ES-I3 (cell line): ENCODE results near the gene ARPC5L.

Experiments
- H3K36me3 ChIP-seq: 2 replicates; pipeline ENCODE4 v1.6.1; 2013; ENCODE audit warnings: mild to moderate bottlenecking, low read length, control low read depth, moderate library complexity; ENCODE audit not compliant: insufficient read depth
- H3K4me1 ChIP-seq: 2 replicates; pipeline ENCODE4 v1.6.1; 2013; ENCODE audit warnings: mild to moderate bottlenecking, control low read depth, low read length; ENCODE audit not compliant: insufficient read depth
- H3K9ac ChIP-seq: 2 replicates; pipeline ENCODE4 v1.6.1; 2013; ENCODE audit warnings: low read depth, mild to moderate bottlenecking, low read length, moderate library complexity
- H3K9me3 ChIP-seq: 2 replicates; pipeline ENCODE4 v1.6.1; 2013; ENCODE audit warnings: mild to moderate bottlenecking, low read length, moderate library complexity; ENCODE audit not compliant: control insufficient read depth, insufficient read depth

The ARPC5L gene

DNA sequence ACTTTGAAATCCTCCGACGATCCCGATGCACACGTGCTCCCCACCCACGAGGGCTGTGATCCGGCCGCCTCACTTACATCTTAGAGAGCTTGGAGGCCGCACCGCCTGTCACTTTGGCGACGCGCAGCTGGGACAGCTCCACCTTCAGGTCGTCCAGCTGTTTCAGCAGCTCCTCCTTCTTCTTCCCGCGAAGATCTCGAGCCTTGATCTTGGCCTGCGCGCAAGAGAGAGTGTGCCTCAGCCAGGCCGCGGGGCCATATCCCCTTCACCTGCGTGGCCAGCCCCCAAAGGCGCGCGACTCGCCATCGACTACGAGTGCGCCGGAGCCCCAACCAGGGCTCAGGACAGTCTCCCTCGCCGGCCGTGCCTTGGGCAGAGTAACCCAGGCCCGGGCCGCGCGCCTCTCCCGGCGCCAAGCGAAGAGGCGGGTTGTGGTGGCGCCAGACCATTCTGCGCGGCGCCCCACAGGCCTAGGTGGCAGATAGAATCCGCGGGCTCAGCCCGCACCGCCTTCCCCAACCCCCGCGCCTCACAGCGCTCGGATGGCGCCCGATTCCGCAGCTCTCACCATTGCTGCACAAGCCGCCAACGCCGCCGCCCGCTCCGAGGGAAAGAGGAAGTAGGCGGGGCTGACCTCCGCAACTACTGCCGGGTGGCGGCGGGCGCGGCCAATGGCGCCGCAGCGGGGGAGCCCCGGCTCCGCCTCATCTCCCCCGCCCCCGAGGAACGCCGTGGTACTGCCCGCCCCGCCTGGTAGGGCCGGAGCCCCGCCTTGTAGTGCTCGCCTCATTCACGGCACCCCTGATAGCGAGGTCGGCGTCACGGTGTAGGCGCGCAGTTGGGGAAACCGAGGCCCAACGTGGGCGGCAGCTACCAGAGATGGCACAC lies at the start of gene ARPC5L, which contains the start of gene RPL35:
Gene ARPC5L (plus strand): TSS at position 789 of the 888 bp plus-strand sequence. CDS start 7,161 bp downstream, outside the sequence.
Gene RPL35 (minus strand): TSS at position 616 of the 888 bp plus-strand sequence. CDS start 45 bp downstream, at position 571.
- peaks cover 5% of the 10 kb centered on the region for H3K4me1 ChIP-seq
- peak within 1 kb of the TSS; percentile 85 for H3K9ac ChIP-seq
- H3K36me3 ChIP-seq = peaks cover 32% of the 10 kb centered on the region
- H3K9me3 ChIP-seq = no peaks in the 10 kb centered on the region

DNA sequence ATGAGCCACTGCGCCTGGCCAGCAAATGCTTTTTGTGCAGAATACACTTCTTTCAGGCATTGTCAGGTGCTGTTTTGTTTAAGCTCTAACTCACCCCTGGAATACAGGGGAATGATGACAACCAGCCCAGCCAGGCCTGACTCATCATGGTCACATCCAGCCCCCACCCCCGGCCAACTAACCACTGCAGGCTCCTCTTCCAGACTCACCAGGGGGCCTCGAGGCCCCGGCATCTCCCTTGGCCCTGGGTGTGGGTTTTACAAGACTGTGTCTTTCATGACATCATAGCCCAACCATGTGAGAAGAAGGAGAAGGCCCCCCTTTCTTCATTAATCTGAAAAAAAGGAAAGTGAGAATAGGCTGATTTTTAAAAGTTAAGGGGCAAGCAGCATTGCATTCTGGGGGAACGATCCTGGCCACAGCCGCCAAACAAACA lies 49.5 kb upstream of the ARPC5L start:
- H3K9me3 ChIP-seq = no peaks in the 10 kb centered on the region
- no peak overlapping the region for H3K9ac ChIP-seq
- H3K36me3 ChIP-seq = no peaks in the 10 kb centered on the region
- H3K4me1 ChIP-seq = peaks cover 36% of the 10 kb centered on the region; the same call in 1 of the 2 replicates

DNA sequence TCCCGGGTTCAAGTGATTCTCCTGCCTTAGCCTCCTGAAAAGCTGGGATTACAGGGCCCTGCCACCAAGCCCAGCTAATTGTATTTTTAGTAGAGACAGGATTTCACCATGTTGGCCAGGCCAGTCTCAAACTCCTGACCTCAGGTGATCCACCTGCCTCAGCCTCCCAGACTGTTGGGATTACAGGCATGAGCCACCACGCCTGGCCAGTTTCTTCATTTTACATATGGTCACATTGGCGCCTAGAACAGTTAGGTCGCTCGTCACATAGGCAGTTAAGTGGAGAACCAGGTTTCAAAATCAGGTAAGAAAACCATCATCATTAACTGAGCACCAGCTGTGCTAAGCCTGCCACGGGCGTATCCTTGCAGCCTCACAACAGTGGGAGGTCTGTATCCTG lies 48.9 kb upstream of the ARPC5L start:
- no peaks in the 10 kb centered on the region for H3K36me3 ChIP-seq
- H3K4me1 ChIP-seq = peaks cover 36% of the 10 kb centered on the region; the same call in 1 of the 2 replicates
- no peaks in the 10 kb centered on the region for H3K9me3 ChIP-seq
- no peak overlapping the region for H3K9ac ChIP-seq

DNA sequence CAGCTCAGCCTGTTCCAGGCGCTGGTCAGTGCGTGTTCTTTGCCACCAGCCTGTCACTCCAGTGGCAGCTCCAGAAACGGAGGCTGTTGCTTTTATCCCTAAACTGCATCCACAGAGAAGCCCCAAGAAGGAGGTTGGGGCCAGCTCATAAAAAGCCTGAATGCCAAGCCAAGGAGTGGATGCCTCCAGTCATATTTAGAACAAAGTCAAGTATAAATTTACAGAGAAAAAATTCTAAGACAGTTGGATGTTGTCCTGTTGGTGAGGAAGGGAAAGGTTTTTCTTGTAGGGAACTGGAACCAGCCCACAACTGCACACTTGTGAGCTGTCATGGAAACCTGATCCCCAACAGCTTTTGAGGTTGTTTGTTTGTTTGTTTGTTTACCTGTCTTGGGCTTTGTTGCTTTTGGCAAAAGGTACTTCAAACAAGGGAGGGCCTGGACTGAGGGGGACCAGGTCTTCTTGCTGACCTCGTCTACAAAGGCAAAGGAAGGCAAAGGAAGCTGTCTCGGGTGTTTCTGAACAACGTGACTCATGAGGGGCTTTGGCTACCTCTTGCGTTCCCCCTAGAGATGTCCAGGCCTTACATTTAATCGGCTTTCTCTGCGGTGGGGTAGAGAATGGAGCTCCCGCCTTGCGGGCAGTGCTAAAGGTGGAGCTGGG lies 48.3 kb upstream of the ARPC5L start:
- Histone ChIP-seq H3K9me3 (no peaks in the 10 kb centered on the region), H3K4me1 (peaks cover 35% of the 10 kb centered on the region; the same call in 1 of the 2 replicates), H3K36me3 (no peaks in the 10 kb centered on the region), H3K9ac (no peak overlapping the region)

DNA sequence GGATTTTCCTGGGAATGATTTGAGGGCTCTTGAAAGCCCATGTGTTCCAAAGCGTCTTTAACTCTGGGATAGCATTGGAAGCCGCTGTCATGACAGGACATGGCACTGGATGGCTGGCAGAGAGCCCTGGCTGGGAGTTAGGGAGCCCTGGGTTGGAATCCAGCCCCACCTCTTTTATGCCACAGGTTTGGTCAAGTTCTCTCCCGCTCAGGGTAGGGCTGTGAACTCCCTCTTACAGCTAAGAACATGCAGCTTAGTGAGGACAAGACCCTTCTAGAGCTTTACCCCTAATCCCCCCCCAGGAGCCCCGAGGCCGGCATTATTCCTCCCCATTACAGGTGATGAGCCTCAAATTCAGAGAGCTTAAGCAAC lies 47.8 kb upstream of the ARPC5L start:
- Histone ChIP-seq H3K4me1 (peaks cover 37% of the 10 kb centered on the region; the same call in 1 of the 2 replicates), H3K36me3 (no peaks in the 10 kb centered on the region), H3K9me3 (no peaks in the 10 kb centered on the region), H3K9ac (no peak overlapping the region)

DNA sequence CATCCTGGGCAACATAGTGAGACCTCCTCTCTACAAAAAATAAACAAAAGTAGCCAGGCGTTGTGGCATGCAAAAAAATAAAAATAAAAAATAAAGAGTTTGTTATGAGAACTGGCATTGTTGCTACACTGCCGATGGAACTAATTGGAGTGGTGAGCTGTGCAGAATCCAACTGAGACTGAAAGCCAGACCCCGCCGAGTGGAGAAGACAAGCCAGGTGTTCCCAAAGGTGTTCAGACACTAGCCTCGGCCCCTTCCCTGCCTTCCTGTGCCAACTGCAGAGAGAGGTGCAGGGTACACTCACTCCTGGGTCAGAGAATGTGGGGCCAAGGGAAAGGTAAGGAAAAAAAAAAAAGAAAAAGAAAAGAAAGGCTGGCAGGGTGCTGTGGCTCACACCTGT lies 46.3 kb upstream of the ARPC5L start:
- no peak overlapping the region for H3K9ac ChIP-seq
- peaks cover 35% of the 10 kb centered on the region; the same call in 1 of the 2 replicates for H3K4me1 ChIP-seq
- no peaks in the 10 kb centered on the region for H3K36me3 ChIP-seq
- H3K9me3 ChIP-seq = no peaks in the 10 kb centered on the region

DNA sequence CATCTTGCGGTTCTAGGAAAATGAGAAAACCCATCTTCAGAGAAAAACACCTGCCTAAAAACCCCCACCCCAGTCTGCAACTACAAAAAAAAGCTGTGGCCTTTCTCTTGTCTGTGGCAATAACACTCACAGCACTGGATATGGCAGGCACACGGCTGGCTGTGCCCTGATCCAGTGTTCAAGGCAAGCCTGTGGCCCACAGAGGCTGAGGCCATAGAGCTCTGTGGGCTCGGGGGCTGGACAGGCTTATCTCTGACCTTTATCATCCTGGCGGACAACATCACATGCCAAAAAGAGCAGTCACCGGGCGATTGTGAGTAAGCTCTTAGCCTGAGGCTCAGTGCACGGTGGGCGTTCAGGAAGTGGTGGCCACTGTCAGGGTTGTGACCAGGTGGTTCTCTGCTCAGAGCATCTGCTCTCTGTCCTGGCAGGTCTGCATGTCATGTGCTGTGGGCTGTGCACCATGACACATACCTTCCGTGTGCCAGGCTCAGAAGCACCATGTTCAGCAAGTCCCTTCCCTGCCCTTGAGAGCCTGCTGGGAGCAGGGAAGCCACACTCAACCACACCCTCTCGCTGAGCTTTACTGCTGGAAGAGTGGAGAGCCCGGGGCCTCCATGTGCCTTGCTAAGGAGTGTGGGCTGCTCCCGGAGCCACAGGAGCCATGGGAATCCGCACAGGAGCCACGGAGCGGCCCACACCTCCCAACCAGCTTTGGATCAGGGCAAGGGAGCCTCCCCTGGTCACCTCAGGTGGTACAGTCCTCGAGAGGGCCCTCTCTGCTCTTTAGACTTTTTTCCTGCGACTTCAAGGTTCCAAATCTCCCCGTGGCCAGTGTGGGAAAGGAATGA lies 43.3 kb upstream of the ARPC5L start:
- Histone ChIP-seq H3K9ac (no peak overlapping the region), H3K36me3 (no peaks in the 10 kb centered on the region), H3K4me1 (peaks cover 12% of the 10 kb centered on the region; the same call in 1 of the 2 replicates), H3K9me3 (no peaks in the 10 kb centered on the region)

DNA sequence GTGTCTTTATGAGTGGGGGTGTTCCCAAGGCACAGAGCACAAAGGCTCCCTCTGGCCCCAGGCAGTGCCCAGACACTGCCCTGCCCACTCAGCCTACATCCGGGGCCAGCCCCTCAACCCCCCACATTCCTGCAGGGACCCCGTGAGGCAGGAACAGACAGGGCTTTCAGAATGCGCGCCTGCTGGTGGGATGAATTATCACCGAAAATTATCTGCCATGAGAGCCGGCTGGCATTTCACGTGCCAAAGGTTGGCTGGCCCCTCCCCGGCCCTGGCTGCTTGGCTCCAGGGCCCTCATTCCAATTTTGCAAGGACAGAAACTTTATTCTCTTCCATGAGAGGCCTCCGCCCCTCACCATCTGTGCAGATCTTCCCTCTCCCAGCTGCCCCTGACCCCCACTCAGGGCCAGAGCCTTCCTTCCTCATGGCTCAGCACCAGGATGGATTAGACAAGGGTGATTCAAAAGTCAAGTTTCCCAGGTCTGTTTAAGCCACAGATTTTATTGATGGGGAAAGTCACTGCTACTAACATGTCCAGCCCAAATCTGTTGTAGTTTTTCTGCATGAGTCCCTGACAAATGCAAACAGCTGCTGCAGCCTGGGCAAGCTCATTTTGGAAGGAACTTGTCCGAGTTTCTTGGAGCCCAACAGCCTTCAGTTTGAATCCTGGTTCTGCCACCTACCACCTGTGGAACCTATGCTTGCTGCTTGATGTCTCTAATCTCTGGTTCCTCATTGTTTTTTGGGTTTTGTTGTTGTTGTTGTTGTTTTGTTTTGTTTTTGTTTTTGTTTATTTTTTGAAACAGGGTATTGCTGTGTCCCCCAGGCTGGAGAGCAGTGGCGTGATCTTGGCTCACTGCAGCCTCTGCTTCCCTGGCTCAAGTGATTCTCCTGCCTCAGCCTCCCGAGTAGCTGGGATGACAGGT lies 41.0 kb upstream of the ARPC5L start:
- H3K9me3 ChIP-seq = no peaks in the 10 kb centered on the region
- no peaks in the 10 kb centered on the region for H3K36me3 ChIP-seq
- no peak overlapping the region for H3K9ac ChIP-seq
- H3K4me1 ChIP-seq = peaks cover 6% of the 10 kb centered on the region; the same call in 1 of the 2 replicates

DNA sequence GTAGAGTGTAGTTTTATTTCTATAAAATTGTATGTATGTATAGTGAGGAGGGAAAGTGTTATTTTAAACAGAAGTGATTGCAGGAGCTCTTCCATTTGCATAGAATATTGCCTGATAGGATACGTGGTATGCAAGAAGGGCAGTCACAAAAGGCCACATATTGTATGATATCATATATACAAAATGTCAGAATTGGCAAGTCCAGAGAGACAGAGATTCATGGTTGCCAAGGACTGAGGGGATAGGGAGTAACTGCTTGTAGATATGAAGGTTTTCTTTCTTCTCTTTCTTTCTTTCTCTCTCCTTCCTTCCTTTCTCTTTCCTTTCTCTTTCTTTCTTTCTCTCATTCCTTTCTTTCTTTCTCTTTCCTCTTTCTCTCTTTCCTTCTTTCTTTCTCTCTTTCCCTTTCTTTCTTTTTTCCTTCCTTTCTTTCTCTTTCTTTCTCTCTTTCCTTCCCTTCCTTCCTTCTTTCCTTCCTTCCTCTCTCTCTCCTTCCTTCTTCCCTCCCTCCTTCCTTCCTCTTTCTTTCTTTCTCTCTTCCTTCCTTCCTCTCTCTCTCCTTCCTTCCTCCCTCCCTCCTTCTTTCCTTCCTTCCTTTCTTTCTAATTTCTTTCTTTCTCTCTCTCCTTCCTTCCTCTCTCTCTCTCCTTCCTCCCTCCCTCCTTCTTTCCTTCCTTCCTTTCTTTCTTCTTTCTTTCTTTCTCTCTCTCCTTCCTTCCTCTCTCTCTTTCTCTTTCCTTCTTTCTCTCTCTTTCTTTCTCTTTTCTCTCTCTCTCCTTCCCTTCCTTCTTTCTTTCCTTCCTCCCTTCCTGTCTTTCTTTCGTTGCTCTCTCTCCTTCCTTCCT lies 33.2 kb upstream of the ARPC5L start:
- no peak overlapping the region for H3K9ac ChIP-seq
- peaks cover 7% of the 10 kb centered on the region for H3K4me1 ChIP-seq
- H3K36me3 ChIP-seq = no peaks in the 10 kb centered on the region
- H3K9me3 ChIP-seq = no peaks in the 10 kb centered on the region

DNA sequence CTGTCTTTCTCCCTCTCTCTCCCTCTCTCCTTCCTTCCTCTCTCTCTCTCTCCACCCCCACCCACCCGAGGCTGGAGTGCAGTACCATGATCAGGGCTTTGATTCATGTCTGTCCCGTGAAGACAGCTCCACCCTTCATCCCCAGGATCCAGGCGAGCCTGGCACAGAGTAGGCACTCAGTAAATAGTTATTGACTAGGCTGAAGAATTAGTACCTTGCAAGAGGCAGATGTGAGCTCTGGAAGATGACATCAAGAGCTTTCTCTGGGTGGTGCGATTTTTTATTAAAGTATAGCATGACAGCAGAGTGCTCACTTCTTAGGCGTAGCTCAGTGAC lies 32.6 kb upstream of the ARPC5L start:
- H3K9ac ChIP-seq = no peak overlapping the region

DNA sequence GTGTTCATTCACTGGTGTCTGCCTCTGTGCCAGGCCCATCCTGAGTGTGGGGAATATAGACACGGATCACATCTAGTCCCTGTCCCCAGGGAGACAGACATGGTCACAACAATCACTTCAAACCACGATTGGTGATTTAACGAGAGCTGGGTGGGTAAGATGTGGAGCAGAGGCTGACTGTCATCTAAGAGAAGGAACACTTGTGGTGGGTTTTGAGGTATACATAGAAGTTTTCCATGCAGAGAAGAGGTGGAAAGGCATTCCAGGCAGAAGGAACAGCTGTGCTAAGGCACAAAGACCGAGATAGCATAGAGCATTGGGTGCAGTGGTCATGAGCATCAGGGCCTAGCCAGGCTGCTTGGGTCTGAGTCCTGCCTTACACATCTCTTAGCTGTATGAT lies 31.3 kb upstream of the ARPC5L start:
- Histone ChIP-seq H3K36me3 (no peaks in the 10 kb centered on the region), H3K9ac (no peak overlapping the region), H3K9me3 (no peaks in the 10 kb centered on the region), H3K4me1 (peaks cover 7% of the 10 kb centered on the region)

More for the DNA sequence above, 32.6 kb upstream of the ARPC5L start:
- H3K4me1 ChIP-seq = peaks cover 7% of the 10 kb centered on the region
- H3K36me3 ChIP-seq = no peaks in the 10 kb centered on the region
- H3K9me3 ChIP-seq = no peaks in the 10 kb centered on the region

DNA sequence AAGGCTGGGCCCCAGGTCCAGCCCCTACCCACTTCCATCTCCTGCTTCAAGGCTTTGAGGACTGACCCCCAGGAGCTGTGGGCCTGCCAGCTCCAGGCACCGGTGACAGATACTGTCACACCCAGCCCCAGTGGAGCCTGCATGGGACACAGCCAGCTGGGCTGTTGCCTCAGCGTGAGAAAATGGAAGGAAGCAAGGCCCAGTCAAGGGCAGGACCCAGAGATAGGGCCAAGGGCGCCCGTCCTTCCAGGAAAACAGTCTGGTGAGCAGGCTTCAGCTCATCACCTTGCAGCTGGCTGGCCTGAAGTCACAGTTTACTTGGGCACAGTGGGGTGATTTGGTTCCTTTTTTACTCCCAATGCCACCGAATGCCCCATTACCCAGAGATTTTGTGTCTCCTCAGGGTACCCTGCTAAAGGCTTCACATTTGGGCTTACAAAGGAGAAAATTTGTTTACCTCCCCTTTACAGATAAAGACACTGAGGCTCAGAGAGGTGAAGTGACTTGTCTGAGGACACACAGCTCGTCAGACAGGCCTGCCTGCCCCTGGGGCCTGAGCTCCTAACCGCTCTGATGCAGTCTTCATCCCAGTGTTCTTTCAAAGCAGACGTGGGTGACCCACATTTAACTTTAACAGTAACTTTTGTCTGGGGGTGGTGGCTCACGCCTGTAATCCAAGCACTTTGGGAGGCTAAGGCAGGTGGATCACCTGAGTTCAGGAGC lies 30.1 kb upstream of the ARPC5L start:
- H3K4me1 ChIP-seq = peaks cover 7% of the 10 kb centered on the region
- no peaks in the 10 kb centered on the region for H3K36me3 ChIP-seq
- H3K9me3 ChIP-seq = no peaks in the 10 kb centered on the region
- no peak overlapping the region for H3K9ac ChIP-seq
